GM19397 (cell line): ENCODE results near the gene TBL3.

Experiments
- ATAC-seq: cut with Tn5 transposase; IDR thresholded peaks from one replicate; pipeline ENCODE4 v1.9.1; 2021; ENCODE audit warnings: mild to moderate bottlenecking, moderate library complexity; ENCODE audit not compliant: unreplicated experiment

The TBL3 gene

GRCh38 chr16:1981398-1981836 lies 9.6 kb downstream of the TBL3 start, which contains the start of gene NOXO1:
NOXO1 (minus strand) TSS chr16:1981469; CDS start chr16:1981179, 290 bp downstream.
- ATAC-seq = no peak

- ATAC-seq = no peak
These were observed 10.2 kb downstream of the TBL3 start for GRCh38 chr16:1982013-1982433.

- no peak for ATAC-seq
These were observed 11.2 kb downstream of the TBL3 start for GRCh38 chr16:1982991-1983543.

GRCh38 chr16:1983544-1984346 lies 11.9 kb downstream of the TBL3 start, which contains the start of gene GFER:
GFER (plus strand) TSS chr16:1984193; CDS start chr16:1984219, 26 bp downstream.
- peak; percentile 79 for ATAC-seq

GRCh38 chr16:1984347-1985225 lies 12.7 kb downstream of the TBL3 start:
- no peak for ATAC-seq

- no peak for ATAC-seq
These were observed 13.8 kb downstream of the TBL3 start for GRCh38 chr16:1985466-1986150.

GRCh38 chr16:1987198-1987597 lies 15.3 kb downstream of the TBL3 start:
- no peak for ATAC-seq

- ATAC-seq = no peak
These were observed 17.6 kb downstream of the TBL3 start, which contains the start of gene SYNGR3 for GRCh38 chr16:1989209-1990100. SYNGR3 (plus strand) TSS chr16:1989970; CDS start chr16:1990103, 133 bp downstream.

GRCh38 chr16:1990101-1990350 lies 18.2 kb downstream of the TBL3 start:
- ATAC-seq = no peak

GRCh38 chr16:1990351-1991134 lies 18.7 kb downstream of the TBL3 start:
- no peak for ATAC-seq

- no peak for ATAC-seq
These were observed 19.3 kb downstream of the TBL3 start for GRCh38 chr16:1991135-1991551.

- no peak for ATAC-seq
These were observed 19.7 kb downstream of the TBL3 start for GRCh38 chr16:1991588-1991947.

GRCh38 chr16:1991948-1992703 lies 20.3 kb downstream of the TBL3 start:
- peak; percentile 51 for ATAC-seq

- ATAC-seq = no peak
These were observed 21.0 kb downstream of the TBL3 start for GRCh38 chr16:1992704-1993317.

GRCh38 chr16:1993731-1994131 lies 21.9 kb downstream of the TBL3 start:
- ATAC-seq = no peak

- ATAC-seq = no peak
These were observed 25.9 kb downstream of the TBL3 start for GRCh38 chr16:1997494-1998359.

GRCh38 chr16:1998360-1998835 lies 26.5 kb downstream of the TBL3 start:
- no peak for ATAC-seq
